Fibroblast of the aortic adventitia (primary cell): ENCODE measurements around the gene LUZP2. TPM values are rescaled to one million over a fixed set of nuclear protein-coding genes. Genes with fewer than 3 reads are reported as not detected.

Experiments used
- DNase-seq: peaks from one replicate; pipeline ENCODE4 v3.0.0-alpha.2; 2010; ENCODE audit warnings: low read depth
- H3K4me3 ChIP-seq: 2 replicates; pipeline ENCODE4 v1.5.1; 2011; ENCODE audit warnings: low read depth, mild to moderate bottlenecking, control low read depth, low read length, moderate library complexity
- total RNA-seq: library from RNA; depleted of rRNA; stranded (reverse); fragments of >200 nt; gene quantifications from 2 replicates; pipeline ENCODE4 v1.2.3, GENCODE V29; 2012; ENCODE audit warnings: low replicate concordance
- TF ChIP-seq, protein P1 (sequence below): IDR thresholded peaks from 2 replicates; pipeline ENCODE4 v1.5.1; 2011; ENCODE audit warnings: mild to moderate bottlenecking, low read length, control low read depth, inconsistent platforms; ENCODE audit not compliant: insufficient read depth

Gene LUZP2
- total RNA-seq, 1 donor = 20.6 TPM

DNA sequence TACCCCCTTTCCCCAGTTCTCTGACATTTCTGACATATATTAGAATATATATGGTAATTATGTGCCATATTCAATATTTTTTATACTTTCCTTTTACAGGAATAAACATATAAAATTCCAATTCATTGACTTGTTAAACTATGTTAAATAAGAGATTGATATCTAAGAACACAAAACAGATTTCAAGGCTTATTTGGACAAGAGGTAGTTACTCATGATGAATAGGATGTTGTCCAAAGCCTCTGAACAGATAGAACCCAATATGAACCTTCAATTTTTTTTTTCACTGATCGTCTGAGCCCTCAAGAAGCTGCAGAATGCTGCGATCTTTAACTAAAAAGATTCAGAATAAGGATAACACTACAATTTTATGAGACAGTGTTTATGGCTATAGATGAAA is 340.3 kb downstream of the LUZP2 start:
- no peak overlapping the region for H3K4me3 ChIP-seq
- no peak for DNase-seq
- TF ChIP-seq, protein P1, sequence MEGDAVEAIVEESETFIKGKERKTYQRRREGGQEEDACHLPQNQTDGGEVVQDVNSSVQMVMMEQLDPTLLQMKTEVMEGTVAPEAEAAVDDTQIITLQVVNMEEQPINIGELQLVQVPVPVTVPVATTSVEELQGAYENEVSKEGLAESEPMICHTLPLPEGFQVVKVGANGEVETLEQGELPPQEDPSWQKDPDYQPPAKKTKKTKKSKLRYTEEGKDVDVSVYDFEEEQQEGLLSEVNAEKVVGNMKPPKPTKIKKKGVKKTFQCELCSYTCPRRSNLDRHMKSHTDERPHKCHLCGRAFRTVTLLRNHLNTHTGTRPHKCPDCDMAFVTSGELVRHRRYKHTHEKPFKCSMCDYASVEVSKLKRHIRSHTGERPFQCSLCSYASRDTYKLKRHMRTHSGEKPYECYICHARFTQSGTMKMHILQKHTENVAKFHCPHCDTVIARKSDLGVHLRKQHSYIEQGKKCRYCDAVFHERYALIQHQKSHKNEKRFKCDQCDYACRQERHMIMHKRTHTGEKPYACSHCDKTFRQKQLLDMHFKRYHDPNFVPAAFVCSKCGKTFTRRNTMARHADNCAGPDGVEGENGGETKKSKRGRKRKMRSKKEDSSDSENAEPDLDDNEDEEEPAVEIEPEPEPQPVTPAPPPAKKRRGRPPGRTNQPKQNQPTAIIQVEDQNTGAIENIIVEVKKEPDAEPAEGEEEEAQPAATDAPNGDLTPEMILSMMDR = no peak

DNA sequence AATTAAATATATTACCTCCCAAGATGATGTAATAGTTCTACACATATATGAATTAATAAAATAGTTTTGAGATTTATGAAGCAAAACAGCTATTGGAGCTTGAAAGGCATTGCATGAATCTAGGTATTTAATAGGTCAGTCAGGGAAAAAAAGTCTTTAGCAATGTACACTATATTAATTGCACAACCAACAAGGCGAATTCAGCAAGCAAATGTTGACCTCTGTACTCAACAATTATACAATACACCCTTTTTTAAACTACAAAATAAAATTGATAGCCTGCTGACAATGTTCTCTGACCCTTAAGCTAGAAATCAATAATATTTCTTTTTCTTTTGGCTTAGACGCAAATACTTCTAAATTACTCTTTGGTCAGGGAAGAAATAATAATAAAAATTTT is 345.5 kb downstream of the LUZP2 start:
- no peak for DNase-seq
- H3K4me3 ChIP-seq = no peak overlapping the region
- TF ChIP-seq, protein P1 = no peak

DNA sequence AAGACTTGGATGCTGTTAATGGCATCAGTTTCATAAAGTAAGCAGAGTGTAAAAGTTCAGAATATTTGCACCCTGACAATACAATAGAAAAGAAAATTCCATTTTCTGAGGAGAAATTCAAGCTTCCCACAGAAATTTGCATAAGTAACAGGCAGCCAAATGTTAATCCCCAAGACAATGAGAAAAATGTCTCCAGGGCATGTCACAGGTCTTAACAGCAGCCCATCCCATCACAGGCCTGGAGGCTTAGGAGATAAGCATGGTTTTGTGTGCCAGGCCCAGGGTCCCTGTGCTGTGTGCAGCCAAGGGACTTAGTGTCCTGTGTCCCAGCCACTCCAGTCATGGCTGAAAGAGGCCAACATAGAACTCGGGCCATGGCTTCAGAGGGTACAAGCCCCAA is 347.6 kb downstream of the LUZP2 start:
- TF ChIP-seq, protein P1 = no peak
- no peak overlapping the region for H3K4me3 ChIP-seq
- DNase-seq = no peak

DNA sequence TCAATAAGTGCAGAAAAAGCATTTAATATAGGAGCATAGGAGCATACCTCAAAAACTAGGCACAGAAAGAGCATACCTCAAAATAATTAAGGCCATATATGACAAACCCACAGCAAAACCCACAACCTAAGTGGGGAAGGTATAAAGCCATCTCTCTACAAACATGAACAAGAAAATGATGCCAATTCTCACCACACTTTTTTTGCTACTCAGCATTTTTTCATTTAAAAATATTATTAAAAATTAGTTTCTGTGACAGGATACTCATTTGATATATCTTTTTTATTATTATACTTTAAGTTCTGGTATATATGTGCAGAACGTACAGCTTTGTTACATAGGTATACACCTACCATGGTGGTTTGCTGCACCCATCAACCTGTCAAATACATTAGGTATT is 352.0 kb downstream of the LUZP2 start:
- no peak for DNase-seq
- no peak overlapping the region for H3K4me3 ChIP-seq
- TF ChIP-seq, protein P1 = no peak

DNA sequence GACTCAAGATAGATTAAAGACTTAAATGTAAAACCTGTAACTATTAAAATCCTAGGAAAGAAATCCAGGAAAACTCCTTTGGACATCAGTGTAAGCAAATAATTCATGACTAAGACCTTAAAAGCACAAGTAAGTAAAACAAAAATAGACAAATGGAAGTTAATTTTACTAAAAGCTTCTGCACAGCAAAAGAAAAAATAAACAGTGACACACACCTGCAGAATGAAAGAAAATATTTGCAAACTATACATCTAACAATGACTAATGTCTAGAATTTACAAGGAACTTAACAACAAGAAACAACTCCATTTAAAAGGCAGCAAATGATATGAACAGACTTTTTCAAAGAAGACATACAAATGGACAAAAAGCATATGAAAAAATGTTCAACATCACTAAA is 359.1 kb downstream of the LUZP2 start:
- no peak overlapping the region for H3K4me3 ChIP-seq
- TF ChIP-seq, protein P1 = no peak
- no peak for DNase-seq

DNA sequence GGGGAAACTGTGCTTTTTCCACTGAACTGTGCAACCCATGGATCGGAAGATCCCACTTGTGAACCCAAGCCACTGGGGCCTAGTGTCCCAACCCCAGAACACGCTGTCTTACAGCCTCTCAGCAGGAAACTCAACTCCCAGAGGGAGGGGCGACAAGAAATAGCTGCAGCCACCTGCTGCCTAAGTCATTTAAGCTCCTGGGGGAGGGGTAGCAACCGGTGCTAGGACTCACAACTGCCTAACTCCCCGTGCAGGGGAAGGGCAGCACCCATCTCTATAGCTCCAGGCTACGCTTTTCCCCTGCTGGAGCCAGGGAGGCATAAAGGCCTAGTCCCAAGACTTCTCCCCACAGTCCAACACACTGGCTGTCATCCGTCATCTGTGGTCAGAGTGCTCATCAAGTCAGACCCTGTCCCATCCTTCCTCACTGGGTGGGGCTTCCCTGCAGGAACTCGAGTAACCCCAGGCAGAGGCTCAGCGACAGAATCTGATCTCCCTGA is 363.0 kb downstream of the LUZP2 start:
- no peak for DNase-seq
- H3K4me3 ChIP-seq = no peak overlapping the region
- TF ChIP-seq, protein P1 = no peak

DNA sequence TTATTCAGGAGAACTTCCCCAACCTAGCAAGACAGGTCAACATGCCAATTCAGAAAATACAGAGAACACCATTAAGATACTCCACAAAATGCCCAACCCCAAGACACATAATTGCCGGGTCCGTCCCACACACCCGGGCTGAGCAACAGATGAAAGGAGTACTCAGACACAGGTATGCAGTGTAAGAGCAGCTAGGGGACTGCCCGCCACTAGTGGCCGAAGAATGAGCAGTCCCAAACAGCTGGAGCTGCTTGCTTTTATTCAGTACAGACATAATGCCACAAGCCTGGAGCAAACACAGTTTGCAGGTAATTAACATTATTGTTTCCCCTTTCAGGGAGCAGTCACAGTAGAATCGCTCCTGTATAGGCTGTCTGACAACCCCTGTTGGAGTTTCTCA is 364.6 kb downstream of the LUZP2 start:
- no peak for DNase-seq
- no peak overlapping the region for H3K4me3 ChIP-seq
- TF ChIP-seq, protein P1 = no peak
